Measurements from ENCODE around the gene CRACR2A.

- TF ChIP-seq CTCF (IDR thresholded peaks at IDR 0.05 in 4 of 5, conservative IDR thresholded peaks at IDR 0.05 in 1 of 5) (no peak), POLR2A (IDR thresholded peaks at IDR 0.05) (no peak)
These were observed 4.4 kb upstream of the CRACR2A start for GRCh38 chr12:3757261-3757660.
